GM19351 (cell line): ENCODE data around the gene FADS1.

ENCODE experiments used
- ATAC-seq: cut with Tn5 transposase; IDR thresholded peaks from one replicate; pipeline ENCODE4 v1.9.1; 2021; ENCODE audit warnings: mild to moderate bottlenecking, moderate library complexity; ENCODE audit not compliant: unreplicated experiment

FADS1 gene

DNA sequence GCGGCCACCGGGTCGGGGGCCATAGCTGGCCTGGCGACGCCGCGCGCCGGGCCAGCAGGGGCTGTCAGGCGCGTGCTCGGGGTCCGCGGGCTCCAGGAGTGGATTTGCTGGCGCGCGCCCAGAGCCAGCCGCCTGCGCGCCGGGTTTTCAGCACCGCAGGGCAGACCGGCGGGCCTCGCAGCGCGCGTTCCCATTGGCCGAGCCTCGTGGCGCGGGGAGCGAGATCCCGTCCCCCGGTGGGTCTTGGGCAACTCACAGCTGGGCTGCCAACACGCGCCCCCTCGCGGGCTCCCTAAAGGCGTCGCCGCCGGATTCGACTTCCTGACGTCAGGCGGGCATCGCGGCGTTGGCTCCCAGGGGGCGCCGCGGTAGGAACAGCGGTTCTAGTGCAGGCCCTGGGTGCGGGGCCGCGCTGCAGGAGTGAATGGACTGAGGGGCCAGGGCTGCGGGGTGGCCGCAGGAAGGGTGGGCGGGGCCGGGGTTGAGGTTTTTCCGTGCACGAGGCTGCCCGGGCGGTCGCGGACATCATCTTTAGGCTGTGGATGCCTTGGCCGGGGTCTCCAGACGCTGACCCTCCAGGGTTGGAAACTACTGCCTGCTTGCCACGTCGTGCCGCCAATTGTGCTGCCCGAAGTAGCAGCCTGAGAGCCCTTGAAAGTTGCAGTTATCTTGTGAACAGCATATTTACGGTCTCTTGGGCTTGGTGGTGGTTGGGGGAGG is at the start of gene FADS1:
FADS1 (minus strand) TSS at position 268 of the 720 bp plus-strand sequence; CDS start at position 194, 74 bp downstream.
- peak; percentile 40 for ATAC-seq

DNA sequence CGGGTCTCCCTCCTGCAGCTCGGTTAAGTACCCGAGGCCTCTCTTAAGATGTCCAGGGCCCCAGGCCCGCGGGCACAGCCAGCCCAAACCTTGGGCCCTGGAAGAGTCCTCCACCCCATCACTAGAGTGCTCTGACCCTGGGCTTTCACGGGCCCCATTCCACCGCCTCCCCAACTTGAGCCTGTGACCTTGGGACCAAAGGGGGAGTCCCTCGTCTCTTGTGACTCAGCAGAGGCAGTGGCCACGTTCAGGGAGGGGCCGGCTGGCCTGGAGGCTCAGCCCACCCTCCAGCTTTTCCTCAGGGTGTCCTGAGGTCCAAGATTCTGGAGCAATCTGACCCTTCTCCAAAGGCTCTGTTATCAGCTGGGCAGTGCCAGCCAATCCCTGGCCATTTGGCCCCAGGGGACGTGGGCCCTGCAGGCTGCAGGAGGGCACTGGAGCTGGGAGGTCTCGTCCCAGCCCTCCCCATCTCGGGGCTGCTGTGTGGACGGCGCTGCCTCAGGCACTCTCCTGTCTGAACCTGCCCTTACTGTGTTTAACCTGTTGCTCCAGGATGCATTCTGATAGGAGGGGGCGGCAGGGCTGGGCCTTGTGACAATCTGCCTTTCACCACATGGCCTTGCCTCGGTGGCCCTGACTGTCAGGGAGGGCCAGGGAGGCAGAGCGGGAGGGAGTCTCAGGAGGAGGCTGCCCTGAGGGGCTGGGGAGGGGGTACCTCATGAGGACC is 49.6 kb upstream of the FADS1 start:
- ATAC-seq: no peak

DNA sequence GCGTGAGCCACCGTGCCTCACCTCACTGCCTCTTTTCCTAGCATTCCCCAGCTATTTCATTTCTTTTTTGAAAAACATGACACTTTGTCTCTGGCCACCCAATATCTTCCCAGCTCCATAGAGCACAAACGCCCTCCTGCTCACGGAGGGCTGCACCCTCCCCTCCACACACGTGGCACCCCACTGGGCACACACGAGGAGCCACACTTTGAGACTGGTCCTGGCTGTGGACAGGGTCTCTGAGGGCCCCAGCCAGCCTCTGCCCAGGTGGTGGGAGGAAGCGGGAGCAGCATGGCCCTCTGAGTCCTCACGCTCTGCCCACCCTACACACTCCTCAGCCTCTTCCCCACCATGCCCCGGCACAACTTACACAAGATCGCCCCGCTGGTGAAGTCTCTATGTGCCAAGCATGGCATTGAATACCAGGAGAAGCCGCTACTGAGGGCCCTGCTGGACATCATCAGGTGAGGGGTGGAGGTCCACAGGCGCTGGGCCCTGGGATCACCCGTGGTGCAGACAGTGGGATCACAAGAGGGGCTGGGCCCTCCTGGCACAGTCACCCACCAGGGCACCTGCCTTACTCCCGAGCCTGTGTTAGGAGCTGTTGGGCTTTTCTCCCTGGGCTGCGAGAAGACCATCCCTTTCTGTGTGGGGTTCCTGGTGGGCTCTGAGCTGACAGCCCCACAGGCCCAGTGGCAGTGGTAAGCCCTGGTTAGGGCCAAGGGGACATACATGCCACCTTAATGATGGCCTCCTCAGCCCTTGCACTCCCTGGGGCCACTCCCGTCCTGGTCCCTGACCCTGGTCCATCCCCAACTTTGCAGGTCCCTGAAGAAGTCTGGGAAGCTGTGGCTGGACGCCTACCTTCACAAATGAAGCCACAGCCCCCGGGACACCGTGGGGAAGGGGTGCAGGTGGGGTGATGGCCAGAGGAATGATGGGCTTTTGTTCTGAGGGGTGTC is 48.3 kb upstream of the FADS1 start:
- no peak for ATAC-seq

DNA sequence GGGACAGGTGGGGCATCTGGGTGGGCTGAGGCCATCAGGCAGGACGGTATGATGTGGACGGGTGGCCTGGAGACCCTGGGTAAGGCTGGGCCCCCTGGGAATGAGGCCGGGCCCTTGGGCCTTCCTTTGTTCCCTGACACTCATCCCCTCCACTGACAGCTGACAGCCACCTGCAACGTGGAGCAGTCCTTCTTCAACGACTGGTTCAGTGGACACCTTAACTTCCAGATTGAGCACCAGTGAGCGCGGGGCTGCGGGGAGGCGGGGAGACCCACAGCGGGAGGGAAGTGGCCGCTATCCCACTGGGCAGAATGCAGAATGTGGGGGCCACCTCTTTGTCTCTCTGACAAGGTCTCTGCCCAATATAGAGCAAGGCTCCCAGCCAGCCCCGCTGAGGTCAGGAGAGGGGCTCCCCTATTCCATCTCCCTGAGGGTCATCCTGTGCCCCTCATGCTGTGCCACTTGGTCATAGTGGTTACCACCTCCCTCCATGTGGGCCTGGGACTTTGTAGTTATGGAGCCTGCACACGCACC is 46.8 kb upstream of the FADS1 start:
- no peak for ATAC-seq

DNA sequence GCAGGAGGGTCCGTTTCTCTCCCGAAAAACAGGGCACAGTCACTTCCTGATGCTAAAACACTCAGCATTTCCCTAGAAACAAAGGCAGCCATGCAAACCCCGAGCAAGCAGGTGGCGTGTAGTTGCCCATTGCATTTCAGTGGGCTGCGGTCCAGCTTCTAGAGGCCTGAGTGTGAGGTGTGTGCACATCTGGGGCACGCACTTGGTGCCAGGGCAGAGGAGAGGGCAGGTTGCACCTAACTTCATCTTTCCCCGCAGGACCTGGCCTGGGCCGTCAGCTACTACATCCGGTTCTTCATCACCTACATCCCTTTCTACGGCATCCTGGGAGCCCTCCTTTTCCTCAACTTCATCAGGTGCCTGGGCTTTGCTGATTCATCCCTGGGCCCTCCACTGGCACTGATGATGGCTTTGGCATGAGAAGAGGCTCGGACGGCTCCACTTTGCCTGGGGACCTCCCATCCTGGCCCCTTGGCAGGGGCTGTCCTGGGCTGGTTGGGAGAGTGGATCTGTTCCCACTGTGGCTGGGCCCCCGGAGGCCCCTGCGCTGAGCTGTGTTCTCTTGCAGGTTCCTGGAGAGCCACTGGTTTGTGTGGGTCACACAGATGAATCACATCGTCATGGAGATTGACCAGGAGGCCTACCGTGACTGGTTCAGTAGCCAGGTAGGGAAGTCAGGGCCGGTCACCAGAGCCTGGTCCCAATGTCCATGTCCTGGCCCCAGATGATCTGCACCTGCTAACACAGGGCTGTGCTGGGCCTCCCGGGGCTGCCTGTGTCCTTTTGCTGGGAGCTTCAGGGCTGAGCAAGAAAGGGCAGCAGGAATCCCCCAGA is 46.1 kb upstream of the FADS1 start:
- ATAC-seq: no peak

DNA sequence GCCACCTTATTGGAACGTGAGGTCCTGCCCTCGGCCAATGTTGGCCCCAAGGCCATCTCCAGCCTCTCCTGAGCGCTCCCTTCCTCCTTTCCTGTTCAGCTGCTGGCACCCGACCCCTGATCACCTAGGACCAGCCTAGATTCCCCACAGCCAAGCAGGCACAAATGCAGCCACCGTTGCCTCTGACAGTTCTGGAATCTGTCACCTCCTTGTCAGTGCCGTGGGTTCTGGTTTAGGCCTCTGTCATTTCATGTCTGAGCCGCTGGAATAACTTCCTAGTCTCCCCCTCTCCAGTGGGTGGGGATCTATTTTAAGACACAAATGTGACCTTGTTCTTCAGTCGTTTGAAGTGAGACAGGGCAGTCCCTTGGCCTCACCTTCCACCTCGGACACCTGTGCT is 44.8 kb upstream of the FADS1 start:
- no peak for ATAC-seq

DNA sequence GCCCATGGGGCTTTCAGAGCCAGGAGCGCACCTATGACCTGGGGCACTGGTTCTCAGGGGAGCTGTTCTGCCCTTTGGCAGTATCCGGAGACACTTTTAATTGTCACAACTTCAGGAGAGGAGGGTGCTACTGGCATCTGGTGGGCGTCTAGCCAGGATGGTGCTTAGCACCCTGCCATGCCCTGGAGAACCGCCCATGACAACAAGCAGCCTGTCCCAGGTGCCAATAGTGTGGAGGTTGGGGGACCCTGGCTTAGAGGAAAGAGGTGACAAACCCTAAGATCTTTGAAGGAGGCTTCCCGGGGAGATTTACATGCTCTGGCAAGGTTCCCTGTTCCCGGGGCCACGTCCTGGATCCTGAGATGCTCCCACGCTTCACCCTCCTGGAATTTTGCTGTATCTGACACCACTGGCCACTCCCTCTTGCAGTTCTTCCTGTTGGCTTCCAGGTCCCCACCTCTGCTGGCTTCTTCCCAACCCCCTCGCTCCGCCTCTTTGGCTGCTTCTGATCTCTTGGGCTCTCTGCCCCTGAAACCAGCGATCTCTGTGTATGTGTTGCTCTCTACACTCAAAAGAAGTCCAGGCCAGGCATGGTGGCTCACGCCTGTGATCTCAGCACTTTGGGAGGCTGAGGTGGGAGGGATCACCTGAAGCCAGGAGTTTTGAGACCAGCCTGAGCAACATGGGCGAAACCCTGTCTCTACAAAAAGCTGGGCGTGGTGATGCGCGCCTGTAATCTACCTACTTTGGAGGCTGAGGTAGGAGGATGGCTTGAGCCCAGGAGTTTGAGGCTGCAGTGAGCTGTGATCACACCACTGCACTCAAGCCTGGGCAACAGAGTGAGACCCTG is 43.5 kb upstream of the FADS1 start:
- no peak for ATAC-seq

DNA sequence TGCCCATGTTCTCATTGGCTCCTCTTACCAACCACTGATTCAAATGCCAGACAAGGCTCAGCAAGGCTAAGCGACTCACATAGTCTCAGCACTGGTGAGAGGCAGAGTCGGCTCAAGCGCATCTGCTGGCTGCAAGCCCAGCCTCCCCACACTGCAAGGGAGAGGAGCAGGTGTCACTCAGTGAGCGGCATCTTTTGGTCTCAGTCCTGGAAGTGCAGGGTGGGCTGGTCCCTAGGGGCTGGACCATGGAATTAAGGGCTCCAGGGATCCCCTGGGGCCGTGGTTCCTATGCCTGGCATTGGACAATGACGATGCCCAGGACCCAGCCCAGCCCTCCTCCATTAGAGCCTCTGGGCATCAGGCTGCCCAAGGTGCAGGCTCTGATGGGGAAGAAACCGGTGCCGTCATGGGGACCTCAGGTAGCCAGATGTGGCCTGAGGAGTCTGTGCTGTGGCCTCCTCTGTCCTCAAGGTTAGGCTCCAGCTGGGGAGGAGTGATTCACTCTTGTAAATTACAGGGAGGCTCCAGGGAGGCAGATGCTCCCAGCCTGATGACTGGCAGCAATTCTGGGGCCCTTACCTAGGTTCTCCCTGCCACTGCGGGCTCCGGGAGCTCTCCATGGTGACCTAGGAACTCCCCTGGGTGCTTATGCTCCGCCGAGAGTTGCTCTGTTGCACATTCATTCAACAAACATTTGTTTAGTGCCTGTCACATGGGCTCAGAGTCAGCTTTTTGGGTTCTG is 39.3 kb upstream of the FADS1 start:
- ATAC-seq: no peak

DNA sequence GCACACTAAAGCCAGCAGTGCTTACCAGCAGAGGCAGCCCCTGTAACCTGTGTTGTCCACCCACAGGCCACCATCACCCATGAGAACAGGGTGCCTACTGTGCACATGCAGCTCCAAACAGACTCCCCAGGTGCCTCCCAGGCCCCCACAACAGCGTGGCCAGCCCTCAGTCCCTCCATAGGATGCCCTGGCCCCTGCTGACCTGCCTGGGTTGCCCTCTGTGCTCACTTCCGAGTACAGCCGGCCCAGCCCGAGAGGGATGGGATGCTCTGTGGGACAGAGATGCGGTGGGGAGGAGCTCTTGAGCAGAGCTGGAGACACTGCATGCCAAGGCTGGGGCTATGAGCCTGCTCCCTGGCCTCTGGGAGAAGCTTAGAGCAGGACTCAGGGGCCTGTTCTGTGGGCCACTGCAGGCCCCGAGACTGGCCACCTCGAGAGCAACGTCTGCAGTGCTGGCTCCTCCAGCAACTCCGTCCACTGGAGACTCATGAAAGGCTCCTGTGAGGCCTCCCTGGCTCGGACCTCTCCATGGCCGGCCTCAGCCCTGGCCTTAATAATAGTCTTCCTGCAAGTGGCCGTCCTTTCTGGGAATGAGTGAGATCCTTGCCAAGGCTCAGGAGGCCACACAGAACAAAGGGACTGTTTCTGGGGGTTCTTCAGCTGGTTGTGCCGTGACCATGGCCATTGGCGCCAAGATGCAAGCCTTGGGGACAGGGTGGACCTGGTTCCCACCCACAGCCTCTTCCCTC is 38.3 kb upstream of the FADS1 start:
- ATAC-seq: no peak

DNA sequence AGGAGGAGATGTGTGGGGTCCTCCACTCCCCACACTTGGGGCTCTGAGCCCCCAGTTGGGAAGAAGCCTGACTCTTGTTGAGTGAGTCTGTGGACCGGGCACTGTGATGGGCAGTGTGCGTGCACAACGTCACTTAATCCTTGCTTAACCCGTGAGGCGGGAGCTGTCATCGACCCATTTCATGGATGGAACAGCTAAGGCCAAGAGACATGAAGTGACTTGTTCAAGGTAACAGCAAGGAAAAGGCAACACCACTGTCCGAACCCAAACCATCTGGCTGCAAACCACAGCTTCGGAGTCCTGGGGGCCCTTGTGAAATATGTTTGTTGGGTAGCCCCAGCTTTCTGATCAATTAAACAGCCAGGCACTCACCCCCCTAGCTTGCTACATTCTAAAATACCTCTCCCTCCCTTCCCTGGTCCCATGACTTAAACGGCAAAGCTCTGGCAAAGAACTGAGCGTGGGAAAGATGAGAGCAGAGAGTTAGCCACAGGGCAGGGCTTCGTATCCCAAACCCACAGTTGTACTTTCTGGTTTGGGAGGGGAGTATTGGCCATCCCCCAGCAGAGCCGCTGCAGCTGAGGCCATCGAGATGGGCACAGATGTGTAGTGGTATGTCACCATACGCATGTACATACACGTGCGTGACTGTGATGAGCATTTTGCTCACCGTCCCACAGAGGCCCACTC is 37.5 kb upstream of the FADS1 start:
- no peak for ATAC-seq

DNA sequence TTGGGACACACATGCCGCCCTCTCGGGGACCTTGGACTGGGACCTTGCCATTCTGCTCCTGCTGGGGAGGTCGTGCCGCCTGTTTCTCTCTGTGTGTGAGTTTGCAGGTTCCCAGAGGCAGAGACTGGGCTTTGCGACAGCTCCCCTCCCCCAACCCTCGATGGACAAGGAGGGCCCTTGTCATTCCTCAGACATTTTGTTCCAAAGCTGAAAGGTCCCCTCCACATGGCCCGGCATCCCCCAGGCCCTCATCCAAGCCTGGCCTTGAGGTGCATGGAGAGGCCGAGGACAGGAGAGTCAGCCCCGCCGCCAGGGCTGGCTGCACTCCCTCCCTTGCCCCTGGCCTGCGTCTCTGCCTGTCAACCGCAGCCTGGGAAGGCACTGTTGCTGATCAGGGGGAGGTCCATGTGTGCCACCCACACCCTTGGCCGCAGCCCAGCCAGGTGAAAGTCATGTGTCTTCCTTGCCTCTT is 36.9 kb upstream of the FADS1 start:
- no peak for ATAC-seq

DNA sequence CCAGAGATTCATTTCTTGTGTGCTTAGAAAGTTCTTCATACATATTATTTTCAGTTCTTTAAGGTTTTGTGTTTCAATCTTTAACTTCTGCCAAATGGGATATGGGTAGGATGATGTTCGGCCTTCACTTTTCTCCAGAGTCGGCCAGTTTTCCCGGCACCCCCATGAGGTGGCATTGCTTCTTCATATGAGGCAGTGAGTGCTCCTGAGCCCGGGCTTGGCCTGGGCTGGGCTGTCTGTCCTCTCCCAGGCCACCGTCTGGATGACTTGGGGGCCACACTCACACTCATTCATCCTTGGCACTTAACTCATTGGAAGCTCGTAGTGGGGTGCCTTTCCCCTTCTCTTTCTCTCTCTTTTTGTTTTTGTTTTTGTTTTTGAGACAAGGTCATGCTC is 35.1 kb upstream of the FADS1 start:
- no peak for ATAC-seq

DNA sequence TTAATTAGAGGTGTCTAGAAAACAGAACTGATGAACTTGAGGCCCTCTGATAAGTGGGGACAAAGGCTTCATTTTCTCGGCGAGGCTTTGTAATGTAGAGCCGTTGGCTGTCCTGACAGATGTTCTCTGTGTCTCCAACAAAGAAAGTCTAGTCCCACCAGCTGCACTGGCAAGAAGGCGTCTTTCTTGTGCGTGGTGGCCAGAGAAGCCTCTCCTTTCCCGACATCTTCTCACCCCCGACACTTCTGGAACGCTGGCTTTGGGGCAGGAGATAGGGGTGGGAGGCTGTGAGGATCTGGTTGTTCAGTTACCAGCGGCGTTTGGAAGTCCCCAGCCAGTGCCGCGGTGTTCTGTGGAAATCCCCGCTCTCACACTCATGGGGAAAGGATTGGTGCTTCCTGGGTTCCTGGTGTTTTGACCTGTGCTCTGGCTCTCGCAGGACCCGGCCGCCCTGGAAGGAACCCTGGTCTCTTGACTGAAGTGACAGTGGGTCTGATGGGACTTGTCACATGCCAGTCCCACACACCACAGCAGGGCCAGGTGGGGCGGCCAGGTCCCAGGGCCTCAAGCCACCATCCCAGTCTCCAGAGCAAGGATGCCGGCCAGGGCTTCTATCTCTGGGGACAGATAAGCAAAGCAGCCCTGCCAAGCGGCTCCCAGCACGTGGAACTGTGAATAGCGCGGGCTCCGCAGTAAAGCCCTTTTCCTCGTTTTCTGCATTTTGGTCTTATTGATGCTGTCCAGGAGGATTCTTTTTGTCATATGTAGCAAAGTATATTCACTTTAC is 34.5 kb upstream of the FADS1 start:
- no peak for ATAC-seq

DNA sequence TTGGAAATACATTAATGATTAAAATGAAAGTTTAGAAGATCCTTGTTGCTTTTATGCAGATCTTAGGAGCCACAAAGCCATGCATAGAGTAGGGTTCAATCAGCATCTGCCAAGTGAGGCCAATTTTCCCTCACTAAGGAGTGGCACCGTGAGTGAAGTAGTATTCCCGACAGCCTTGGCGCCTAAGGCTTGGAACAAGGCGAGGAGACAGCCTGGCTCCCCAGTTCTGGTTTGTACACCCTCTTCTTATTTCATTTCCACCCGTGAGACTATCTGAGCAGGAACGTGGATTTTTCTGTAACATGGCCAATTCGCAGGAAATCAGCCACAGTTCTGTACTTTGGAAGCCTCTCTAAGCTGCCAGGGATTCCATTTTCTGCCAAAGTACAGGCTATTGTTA is 33.9 kb upstream of the FADS1 start:
- no peak for ATAC-seq

DNA sequence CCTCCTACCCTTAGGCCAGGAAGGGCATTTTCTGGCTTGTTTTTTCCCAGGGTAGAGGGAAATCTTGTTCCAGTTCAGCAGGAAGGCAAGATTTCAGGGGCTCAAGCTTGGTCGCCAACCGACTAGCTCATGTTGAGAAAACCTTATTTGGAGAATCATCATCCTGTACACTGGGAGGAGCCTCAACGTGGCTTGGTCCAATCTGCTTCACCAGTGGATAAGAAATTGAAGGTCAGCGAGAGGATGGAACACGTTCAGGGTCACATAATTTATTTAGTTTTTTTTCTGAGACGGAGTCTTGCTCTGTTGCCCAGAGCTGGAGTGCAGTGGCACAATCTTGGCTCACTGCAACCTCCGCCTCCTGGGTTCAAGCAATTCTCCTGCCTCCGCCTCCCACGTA is 31.8 kb upstream of the FADS1 start:
- ATAC-seq: no peak

DNA sequence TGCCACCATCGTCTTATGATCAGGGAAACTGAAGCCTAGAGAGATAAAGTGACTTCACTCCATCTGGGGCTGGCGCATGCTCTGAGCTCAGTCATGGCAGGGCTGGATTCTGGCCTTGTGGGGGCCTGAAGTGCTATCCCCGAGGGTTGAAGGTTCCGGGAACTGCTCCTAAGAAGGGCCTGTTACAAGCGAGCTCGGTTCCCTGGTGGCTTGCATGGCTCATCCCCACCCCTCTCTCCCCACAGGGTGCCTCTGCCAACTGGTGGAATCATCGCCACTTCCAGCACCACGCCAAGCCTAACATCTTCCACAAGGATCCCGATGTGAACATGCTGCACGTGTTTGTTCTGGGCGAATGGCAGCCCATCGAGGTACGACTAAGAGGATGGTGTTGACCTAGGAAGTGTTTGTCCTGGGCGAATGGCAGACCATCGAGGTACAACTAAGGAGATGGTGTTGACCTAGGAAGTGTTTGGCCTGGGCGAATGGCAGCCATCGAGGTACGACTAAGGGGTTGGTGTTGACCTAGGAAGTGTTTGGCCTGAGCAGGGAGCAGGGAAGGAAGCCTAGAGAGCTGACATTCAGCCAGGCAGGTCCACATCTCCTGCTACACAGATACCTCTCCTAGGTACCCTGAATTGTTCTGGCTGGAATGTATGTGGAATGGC is 31.2 kb upstream of the FADS1 start:
- ATAC-seq: no peak
